ENCODE data around the gene BORCS6. TPM values are rescaled to one million over a fixed set of nuclear protein-coding genes. Genes with fewer than 3 reads are reported as not detected.

Gene BORCS6
- total and polyA plus RNA-seq, 2 of the 4 experiments (the other 2 are of a cell fraction): 2.7 to 3.3 TPM

DNA sequence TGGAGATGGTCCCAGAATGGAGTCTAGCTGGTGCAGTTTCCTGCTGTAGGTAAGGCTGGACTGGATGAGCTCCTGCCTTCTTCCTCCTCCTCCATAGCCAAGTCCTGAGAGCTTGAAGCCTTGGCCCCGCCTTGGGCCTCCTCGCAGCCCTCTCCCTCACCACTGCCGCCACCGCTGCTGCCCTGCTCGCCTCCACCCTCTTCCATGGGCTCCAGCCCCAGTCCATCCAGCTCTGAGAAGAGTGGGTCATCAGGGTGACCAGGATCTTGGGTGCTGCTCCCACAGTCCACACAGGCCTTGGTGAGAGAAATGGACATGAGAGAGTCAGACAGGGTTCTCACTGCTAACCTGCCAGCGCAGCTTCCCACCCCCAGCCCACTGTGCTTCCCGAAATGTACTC lies 48.9 kb downstream of the BORCS6 start:
- no peak overlapping the region for H3K18ac ChIP-seq (ENCODE audit: low read depth, low read length)
- H3K9ac ChIP-seq (ENCODE audit: low read depth, low read length): no peak overlapping the region
- H3K9me3 ChIP-seq (ENCODE audit: control insufficient read depth, insufficient read depth, low read length): no peaks in the 10 kb centered on the region
- H2BK20ac ChIP-seq (ENCODE audit: low read depth, low read length): no peak overlapping the region
- no peak overlapping the region for H4K8ac ChIP-seq (ENCODE audit: low read depth in 2 of 2, low read length in 2 of 2)
- H3K4me2 ChIP-seq (ENCODE audit: low read depth, low read length): no peak overlapping the region
- H4K91ac ChIP-seq (ENCODE audit: insufficient read depth, low read depth, low read length): no peak overlapping the region
- TF ChIP-seq FOS (IDR thresholded peaks at IDR 0.05; ENCODE audit: low read depth, low read length): no peak
- no peak for TF ChIP-seq CHD1 (IDR thresholded peaks at IDR 0.05; ENCODE audit: low read depth, low read length)
- TF ChIP-seq SMC3 (IDR thresholded peaks at IDR 0.05; ENCODE audit: low read depth, low read length): no peak
- no peak for TF ChIP-seq BHLHE40 (IDR thresholded peaks at IDR 0.05; ENCODE audit: low read depth, low read length)
- TF ChIP-seq MAZ (IDR thresholded peaks at IDR 0.05; ENCODE audit: borderline replicate concordance, low read depth, low read length): no peak
- no peak for TF ChIP-seq MAFK (IDR thresholded peaks at IDR 0.05; ENCODE audit: low read depth, low read length)
- no peak for TF ChIP-seq RCOR1 (IDR thresholded peaks at IDR 0.05; ENCODE audit: insufficient replicate concordance, low read length)
- TF ChIP-seq NFE2L2 (IDR thresholded peaks at IDR 0.05; ENCODE audit: low read depth, low read length): no peak
- TF ChIP-seq, protein P1, sequence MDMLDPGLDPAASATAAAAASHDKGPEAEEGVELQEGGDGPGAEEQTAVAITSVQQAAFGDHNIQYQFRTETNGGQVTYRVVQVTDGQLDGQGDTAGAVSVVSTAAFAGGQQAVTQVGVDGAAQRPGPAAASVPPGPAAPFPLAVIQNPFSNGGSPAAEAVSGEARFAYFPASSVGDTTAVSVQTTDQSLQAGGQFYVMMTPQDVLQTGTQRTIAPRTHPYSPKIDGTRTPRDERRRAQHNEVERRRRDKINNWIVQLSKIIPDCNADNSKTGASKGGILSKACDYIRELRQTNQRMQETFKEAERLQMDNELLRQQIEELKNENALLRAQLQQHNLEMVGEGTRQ (IDR thresholded peaks at IDR 0.05; ENCODE audit: low read depth, low read length): no peak
- TF ChIP-seq POLR2A (IDR thresholded peaks at IDR 0.05; ENCODE audit: low read depth, low read length): no peak; the same call in 1 of the 2 replicates
- no peak for TF ChIP-seq RAD21 (IDR thresholded peaks at IDR 0.05; ENCODE audit: low read length)
- TF ChIP-seq, protein P2, sequence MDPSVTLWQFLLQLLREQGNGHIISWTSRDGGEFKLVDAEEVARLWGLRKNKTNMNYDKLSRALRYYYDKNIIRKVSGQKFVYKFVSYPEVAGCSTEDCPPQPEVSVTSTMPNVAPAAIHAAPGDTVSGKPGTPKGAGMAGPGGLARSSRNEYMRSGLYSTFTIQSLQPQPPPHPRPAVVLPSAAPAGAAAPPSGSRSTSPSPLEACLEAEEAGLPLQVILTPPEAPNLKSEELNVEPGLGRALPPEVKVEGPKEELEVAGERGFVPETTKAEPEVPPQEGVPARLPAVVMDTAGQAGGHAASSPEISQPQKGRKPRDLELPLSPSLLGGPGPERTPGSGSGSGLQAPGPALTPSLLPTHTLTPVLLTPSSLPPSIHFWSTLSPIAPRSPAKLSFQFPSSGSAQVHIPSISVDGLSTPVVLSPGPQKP (IDR thresholded peaks at IDR 0.05; ENCODE audit: borderline replicate concordance, low read depth, low read length): no peak
- TF ChIP-seq MXI1 (IDR thresholded peaks at IDR 0.05; ENCODE audit: borderline replicate concordance, low read depth, low read length): no peak
- TF ChIP-seq CTCF (conservative IDR thresholded peaks at IDR 0.05; ENCODE audit: low read depth, low read length): no peak
- TF ChIP-seq RFX5 (IDR thresholded peaks at IDR 0.05; ENCODE audit: low read depth, low read length): no peak
- TF ChIP-seq CEBPB (IDR thresholded peaks at IDR 0.05; ENCODE audit: low read depth, low read length): no peak
- no peak overlapping the region for H2AFZ ChIP-seq (replicated peaks; ENCODE audit: low read length, poor library complexity)
- no peak overlapping the region for H2AK9ac ChIP-seq (replicated peaks; ENCODE audit: low read depth, low read length, poor library complexity)
- no peak overlapping the region for H3K4ac ChIP-seq (ENCODE audit: low read depth, low read length)
- BruUV-seq (replicated peaks): no TSS peak
- in situ Hi-C loops (cut with MboI; ENCODE audit: low sequenced_read_pairs): no loop called here
- peaks cover 10% of the 10 kb centered on the region for H3K9me1 ChIP-seq (ENCODE audit: insufficient read depth, low read length)
- no peaks in the 10 kb centered on the region for H3K27me3 ChIP-seq (ENCODE audit: control insufficient read depth, insufficient read depth, low read length)
- H2BK120ac ChIP-seq (ENCODE audit: low read depth, low read length): no peak overlapping the region
- no peak overlapping the region for H3K56ac ChIP-seq (ENCODE audit: extremely low read depth, insufficient read depth, low read length)
- H4K20me1 ChIP-seq (ENCODE audit: insufficient read depth, low read length): peaks cover 8% of the 10 kb centered on the region
- 100% methylated on average over 1 of the region's 7 CpGs; no CpG with 5 or more reads in 1 of the 2 experiments for WGBS, 2 experiments (ENCODE audit: extremely low coverage in 2 of 2, insufficient read length in 1 of 2)
- no peak overlapping the region for H4K5ac ChIP-seq (ENCODE audit: low read depth, low read length)
- no peaks in the 10 kb centered on the region for H3K79me1 ChIP-seq (ENCODE audit: low read depth in 1 of 2, low read length in 2 of 2)
- ATAC-seq (ENCODE audit: low read depth) (no peak), DNase-seq (no peak)
- no peak overlapping the region for H3K23ac ChIP-seq (ENCODE audit: low read depth, low read length)
- ChIA-PET CTCF (no interaction called here), POLR2A (ENCODE audit: unreplicated experiment) (no interaction called here)
- H2BK15ac ChIP-seq (ENCODE audit: low read depth, low read length): no peak overlapping the region
- no peak overlapping the region for H3K14ac ChIP-seq (replicated peaks; ENCODE audit: low read depth, low read length)
- peaks cover 34% of the 10 kb centered on the region for H3K36me3 ChIP-seq (ENCODE audit: control insufficient read depth, insufficient read depth, low read length)
- no peak overlapping the region for H2AK5ac ChIP-seq (ENCODE audit: low read depth, low read length)
- no peak overlapping the region for H3K27ac ChIP-seq (ENCODE audit: insufficient read depth, low read length)
- dilution Hi-C loops (cut with HindIII; ENCODE audit: low sequenced_read_pairs, unreplicated experiment): no loop called here
- peaks cover 2% of the 10 kb centered on the region; the same call in 1 of the 2 replicates for H3K4me1 ChIP-seq (ENCODE audit: control insufficient read depth, insufficient read depth, low read length)
- intact Hi-C loops (cut with micrococcal nuclease): no loop called here
- no peak overlapping the region for H2BK5ac ChIP-seq (ENCODE audit: low read depth, low read length, poor library complexity, severe bottlenecking)
- no peak overlapping the region for H3K4me3 ChIP-seq (ENCODE audit: insufficient read depth, low read depth, low read length)

Measured in IMR-90 (cell line).